Gastroesophageal sphincter (tissue), 4 donors: ENCODE data around the gene ABCC2. TPM values are rescaled to one million over a fixed set of nuclear protein-coding genes. Genes with fewer than 3 reads are reported as not detected.

ENCODE experiments used
- ATAC-seq: fragments of 150-250 bp; one replicate; pipeline ENCODE4 v1.9.1; 2016; ENCODE audit warnings: mild to moderate bottlenecking, moderate library complexity
- H3K27ac ChIP-seq, 4 donors: fragments of 200-600 bp; sonication (generic) in 3 of 4; 1 replicate in 3 of 4; 2 replicates in 1 of 4; pipeline ENCODE4 v1.5.1; 2016 to 2019
- H3K27me3 ChIP-seq: fragments of 200-600 bp; sonication (generic); one replicate; pipeline ENCODE4 v1.5.1; 2019
- H3K36me3 ChIP-seq, 2 donors: fragments of 200-600 bp; sonication (generic); one replicate each; pipeline ENCODE4 v1.5.1; 2019; ENCODE audit warnings: control low read depth in 1 of 2
- H3K4me1 ChIP-seq, 3 donors: fragments of 200-600 bp; sonication (generic); 1 replicate in 2 of 3; 2 replicates in 1 of 3; pipeline ENCODE4 v1.5.1; 2016 to 2019; ENCODE audit warnings: control low read depth in 2 of 3
- H3K4me3 ChIP-seq, 2 donors: fragments of 200-600 bp; sonication (generic); one replicate each; pipeline ENCODE4 v1.5.1; 2019; ENCODE audit warnings: mild to moderate bottlenecking in 1 of 2, moderate library complexity in 1 of 2
- H3K9me3 ChIP-seq, 3 donors: fragments of 200-600 bp; sonication (generic); one replicate each; pipeline ENCODE4 v1.5.1; 2017 to 2019; ENCODE audit warnings: control low read depth in 2 of 3
- CTCF ChIP-seq, 4 experiments: fragments of 200-600 bp in 2 of 4; fragments of 450-650 bp in 2 of 4; sonication (generic) in 1 of 4; IDR thresholded peaks; one replicate each; pipeline ENCODE4 v1.5.1; 2017 to 2019; ENCODE audit warnings: antibody characterized with exemption in 4 of 4, mild to moderate bottlenecking in 2 of 4, moderate library complexity in 2 of 4
- EP300 ChIP-seq: sonication (generic); formaldehyde crosslinking; IDR thresholded peaks from one replicate; pipeline ENCODE4 v1.6.1; 2017; ENCODE audit warnings: antibody characterized with exemption, mild to moderate bottlenecking
- POLR2A ChIP-seq, 2 donors: fragments of 450-650 bp; IDR thresholded peaks; one replicate each; pipeline ENCODE4 v1.6.1; 2017; ENCODE audit warnings: antibody characterized with exemption in 2 of 2, mild to moderate bottlenecking in 2 of 2, moderate library complexity in 1 of 2
- POLR2AphosphoS5 ChIP-seq: sonication (generic); formaldehyde crosslinking; IDR thresholded peaks from one replicate; pipeline ENCODE4 v1.6.1; 2017; ENCODE audit warnings: antibody characterized with exemption
- WGBS, 2 donors: methylation state at CpG; one replicate each; pipeline ENCODE4 v1.1.5; 2018; ENCODE audit warnings: low coverage in 1 of 2; 5-methylcytosine and 5-hydroxymethylcytosine counted together
- total RNA-seq, 4 donors: library from RNA; depleted of rRNA; stranded (reverse); fragments of >200 nt; gene quantifications; one replicate each; pipeline ENCODE4 v1.1.0, GENCODE V29; 2016

Gene ABCC2
- total RNA-seq, 4 donors from 2014 or later: 0.46 to 1.5 (median 0.73) TPM

- Histone ChIP-seq H3K4me1 (peaks cover 0 to 17% (median 0%) of the 10 kb centered on the region in 3 donors), H3K4me3 (no peak overlapping the region), H3K27me3 (no peaks in the 10 kb centered on the region), H3K36me3 (no peaks in the 10 kb centered on the region), H3K27ac (no peak overlapping the region), H3K9me3 (no peaks in the 10 kb centered on the region)
- 75 to 76% methylated on average over 5 of the region's 5 CpGs for WGBS, 2 donors
- TF ChIP-seq POLR2AphosphoS5: no peak
- no peak for TF ChIP-seq EP300
- no peak for TF ChIP-seq POLR2A (IDR thresholded peaks at IDR 0.05)
- no peak for TF ChIP-seq CTCF (IDR thresholded peaks at IDR 0.05)
- ATAC-seq: no peak
These were observed 558 bp upstream of the ABCC2 start for GRCh38 chr10:99781734-99782429.

GRCh38 chr10:99784016-99784726, 1.7 kb downstream of the ABCC2 start:
- Histone ChIP-seq H3K27me3 (no peaks in the 10 kb centered on the region), H3K4me3 (no peak overlapping the region), H3K36me3 (no peaks in the 10 kb centered on the region), H3K4me1 (peaks cover 0 to 20% (median 0%) of the 10 kb centered on the region in 3 donors), H3K27ac (no peak overlapping the region), H3K9me3 (no peaks in the 10 kb centered on the region)
- no peak for ATAC-seq
- 43 to 77% methylated on average over 7 of the region's 7 CpGs for WGBS, 2 donors
- TF ChIP-seq POLR2AphosphoS5 (peak; percentile 69), CTCF (IDR thresholded peaks at IDR 0.05) (no peak)

GRCh38 chr10:99784727-99785441, 2.4 kb downstream of the ABCC2 start:
- Histone ChIP-seq H3K36me3 (no peaks in the 10 kb centered on the region), H3K27me3 (no peaks in the 10 kb centered on the region), H3K9me3 (no peaks in the 10 kb centered on the region), H3K4me1 (peaks cover 0 to 22% (median 0%) of the 10 kb centered on the region in 3 donors), H3K27ac (no peak overlapping the region), H3K4me3 (no peak overlapping the region)
- WGBS, 2 donors: 69 to 75% methylated on average over 4 to 5 of the region's 6 CpGs
- TF ChIP-seq POLR2AphosphoS5: no peak
- no peak for TF ChIP-seq CTCF (IDR thresholded peaks at IDR 0.05)
- TF ChIP-seq EP300: no peak
- TF ChIP-seq POLR2A (IDR thresholded peaks at IDR 0.05): no peak
- no peak for ATAC-seq

GRCh38 chr10:99785646-99786045, 3.2 kb downstream of the ABCC2 start:
- Histone ChIP-seq H3K36me3 (no peaks in the 10 kb centered on the region), H3K4me1 (peaks cover 0 to 22% (median 0%) of the 10 kb centered on the region in 3 donors), H3K9me3 (no peaks in the 10 kb centered on the region), H3K27me3 (no peaks in the 10 kb centered on the region), H3K27ac (no peak overlapping the region), H3K4me3 (no peak overlapping the region)
- 91 to 100% methylated on average over 1 to 4 of the region's 6 CpGs for WGBS, 2 donors
- ATAC-seq: no peak
- no peak for TF ChIP-seq POLR2AphosphoS5
- TF ChIP-seq CTCF (IDR thresholded peaks at IDR 0.05): no peak
